Testis (tissue), 2 donors: ENCODE results near the gene GLT1D1.

ENCODE experiments used
- CTCF ChIP-seq, 3 experiments: fragments of 450-650 bp in 2 of 3; fragments of 200-600 bp in 1 of 3; sonication (generic) in 1 of 3; IDR thresholded peaks; one replicate each; pipeline ENCODE4 v1.5.1; 2016 to 2019; ENCODE audit warnings: antibody characterized with exemption in 3 of 3, mild to moderate bottlenecking in 2 of 3, moderate library complexity in 1 of 3
- POLR2A ChIP-seq: fragments of 450-650 bp; IDR thresholded peaks from one replicate; pipeline ENCODE4 v1.6.1; 2017; ENCODE audit warnings: antibody characterized with exemption, mild to moderate bottlenecking, moderate library complexity

- TF ChIP-seq POLR2A (no peak), CTCF (IDR thresholded peaks at IDR 0.05) (no peak)
Measured at GRCh38 chr12:128991716-128992115, 138.4 kb downstream of the GLT1D1 start.
